Midbrain (tissue), 1 donor: ENCODE data around the gene LRMDA.

ENCODE experiments used
- DNase-seq: peaks from one replicate; lab custom pipeline; 2025; lab: John Stamatoyannopoulos, UW

Gene LRMDA

DNA sequence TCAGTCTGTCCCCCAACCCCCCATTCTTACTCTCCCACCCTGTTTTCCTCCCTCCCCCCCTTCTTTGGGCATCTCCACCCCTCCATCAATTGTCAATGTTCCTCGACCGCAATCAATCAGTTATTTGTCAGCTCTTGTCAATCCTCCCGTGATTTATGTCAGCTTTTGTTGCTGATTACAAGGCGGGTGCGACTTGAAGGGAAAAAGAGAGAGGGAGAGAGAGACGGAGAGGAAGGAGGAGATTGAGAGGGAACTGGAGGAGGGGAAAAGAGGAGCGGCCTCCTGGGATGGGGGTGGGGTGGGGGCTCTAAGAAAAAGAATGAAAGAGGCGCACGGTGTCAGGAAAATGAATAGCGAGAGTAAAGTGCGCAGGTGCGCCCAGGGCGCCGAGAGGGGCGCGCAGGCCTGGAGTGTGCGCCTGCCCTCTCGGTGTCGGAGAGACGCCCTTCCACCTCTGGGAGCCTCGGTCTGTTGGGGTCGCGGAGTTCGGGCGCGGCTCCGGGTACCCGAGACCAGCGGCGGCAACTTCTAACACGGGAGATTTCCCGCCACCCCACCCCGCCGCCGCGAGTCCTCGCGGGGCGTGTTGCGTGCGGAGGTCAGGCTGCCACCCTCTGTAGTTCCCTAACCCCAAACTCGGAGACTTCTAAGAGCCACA lies 28.8 kb upstream of the LRMDA start:
- peak; percentile 71 for DNase-seq

DNA sequence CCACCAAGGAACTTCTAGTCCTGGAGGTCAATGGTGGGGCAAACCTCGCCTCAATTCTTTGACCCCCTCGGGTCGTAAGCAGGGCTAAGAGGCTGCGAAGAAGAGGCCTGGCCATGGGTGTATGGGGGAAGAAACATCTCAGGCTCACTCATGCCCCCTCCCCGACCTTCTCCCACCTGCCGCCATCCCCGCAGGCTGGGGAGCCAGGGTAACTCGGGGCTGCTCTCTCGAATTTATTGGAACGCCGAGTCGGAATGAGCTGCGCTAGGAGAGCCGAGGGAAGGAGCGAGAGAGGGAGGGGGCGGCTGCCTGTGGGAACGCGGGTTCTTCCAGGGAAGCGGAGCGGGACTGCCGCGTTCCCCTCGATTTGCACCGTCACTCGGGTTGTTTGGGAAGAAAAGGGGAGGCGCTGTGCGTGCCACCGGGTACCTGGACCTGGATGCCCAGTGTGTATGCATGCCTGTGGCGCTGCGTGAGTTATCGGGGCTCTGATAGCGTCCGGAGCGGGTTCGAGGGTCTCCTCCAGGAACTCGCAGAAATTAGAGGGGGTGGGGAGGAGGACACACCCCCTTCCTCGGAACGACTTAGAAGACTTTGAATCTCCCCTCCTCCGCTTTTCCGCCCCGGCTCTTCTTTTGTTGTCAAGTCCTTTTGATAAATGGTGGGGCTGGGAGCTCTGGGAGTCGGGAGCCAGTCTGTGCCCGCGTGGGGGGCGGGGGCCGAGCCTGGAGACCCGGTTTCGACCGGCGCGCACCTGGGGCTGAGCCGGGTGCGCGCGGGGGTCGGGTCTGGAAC lies 28.1 kb upstream of the LRMDA start:
- DNase-seq, result peak; percentile 56

DNA sequence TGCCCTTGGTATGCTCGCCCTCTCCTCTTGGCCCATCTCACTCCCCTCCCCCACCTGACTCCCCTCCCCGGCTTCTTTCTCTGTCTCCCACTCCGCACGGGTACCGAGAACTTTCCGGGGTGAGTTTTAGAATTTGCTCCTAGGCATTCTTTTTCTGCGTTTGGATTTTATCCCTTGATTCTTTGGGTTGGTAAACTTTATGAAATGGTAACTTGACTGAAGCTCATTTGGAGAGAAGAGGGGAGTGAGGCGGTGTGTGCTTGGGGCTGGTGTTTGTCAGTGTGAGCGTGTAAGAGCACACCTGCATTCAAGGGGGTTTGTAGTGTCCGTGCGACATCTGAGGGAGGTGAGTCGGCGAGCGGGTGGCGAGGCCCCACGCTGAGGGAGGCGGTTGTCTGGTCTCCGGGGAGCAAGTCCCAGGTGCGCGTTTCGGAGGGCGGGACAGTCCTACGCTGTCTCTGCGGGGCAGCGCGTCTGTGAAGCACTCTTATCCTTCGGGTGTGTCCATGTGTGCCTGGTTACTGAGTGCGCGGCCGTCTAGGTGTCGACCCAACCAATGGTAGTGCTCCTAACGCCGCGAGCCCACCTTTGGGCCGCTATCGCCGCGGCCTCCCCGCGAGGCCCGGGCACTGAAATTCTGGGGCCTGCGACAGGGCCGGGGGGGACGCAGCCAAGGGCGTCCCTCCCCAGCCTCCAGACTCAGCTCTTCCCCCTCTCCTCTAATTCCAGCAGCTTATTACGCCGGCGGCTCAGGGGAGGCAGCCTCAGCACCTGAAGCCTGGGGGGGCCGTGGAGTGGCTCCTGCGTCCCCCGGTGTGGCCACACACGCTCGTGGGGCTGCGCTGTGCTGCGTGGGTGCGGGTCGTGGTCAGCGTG lies 27.2 kb upstream of the LRMDA start:
- no peak for DNase-seq

DNA sequence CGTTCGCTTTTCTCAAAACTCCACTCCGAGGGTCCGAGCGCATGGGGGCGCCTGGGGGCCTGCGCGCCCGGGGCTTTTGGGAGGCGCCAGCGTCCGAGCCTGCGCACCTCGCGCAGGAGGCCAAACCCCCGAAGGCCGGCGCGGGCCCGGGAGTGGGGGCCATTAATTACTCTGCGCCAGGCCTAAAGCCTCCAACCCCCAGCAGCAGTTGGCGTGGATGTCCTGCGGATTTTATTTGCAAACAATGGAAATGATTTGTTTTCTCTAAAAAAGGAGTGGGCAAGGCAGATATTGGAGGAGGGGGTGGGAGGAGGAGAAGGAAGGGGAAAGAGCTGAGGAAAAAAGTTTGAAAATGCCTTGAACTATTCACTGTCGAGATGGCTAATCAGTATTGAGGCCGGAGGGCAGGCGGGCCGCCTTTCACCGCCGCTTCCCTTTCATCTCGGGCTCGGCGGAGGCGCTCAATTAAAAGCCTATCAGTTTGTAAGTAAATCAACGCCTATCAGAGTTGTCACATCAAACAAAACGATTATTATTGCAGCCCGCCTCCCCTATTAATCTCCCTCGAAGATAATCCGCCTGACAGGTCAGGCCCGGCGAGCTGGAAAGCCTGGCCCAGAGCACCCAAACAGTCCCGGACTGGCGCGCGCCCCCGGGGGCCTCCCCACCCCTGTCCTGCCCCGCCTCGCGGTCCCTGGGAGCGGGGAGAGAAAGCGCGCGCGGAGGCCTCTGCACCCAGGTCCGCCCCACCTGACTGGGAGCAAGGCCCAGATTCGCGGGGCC lies 26.4 kb upstream of the LRMDA start:
- DNase-seq, result peak; percentile 9

DNA sequence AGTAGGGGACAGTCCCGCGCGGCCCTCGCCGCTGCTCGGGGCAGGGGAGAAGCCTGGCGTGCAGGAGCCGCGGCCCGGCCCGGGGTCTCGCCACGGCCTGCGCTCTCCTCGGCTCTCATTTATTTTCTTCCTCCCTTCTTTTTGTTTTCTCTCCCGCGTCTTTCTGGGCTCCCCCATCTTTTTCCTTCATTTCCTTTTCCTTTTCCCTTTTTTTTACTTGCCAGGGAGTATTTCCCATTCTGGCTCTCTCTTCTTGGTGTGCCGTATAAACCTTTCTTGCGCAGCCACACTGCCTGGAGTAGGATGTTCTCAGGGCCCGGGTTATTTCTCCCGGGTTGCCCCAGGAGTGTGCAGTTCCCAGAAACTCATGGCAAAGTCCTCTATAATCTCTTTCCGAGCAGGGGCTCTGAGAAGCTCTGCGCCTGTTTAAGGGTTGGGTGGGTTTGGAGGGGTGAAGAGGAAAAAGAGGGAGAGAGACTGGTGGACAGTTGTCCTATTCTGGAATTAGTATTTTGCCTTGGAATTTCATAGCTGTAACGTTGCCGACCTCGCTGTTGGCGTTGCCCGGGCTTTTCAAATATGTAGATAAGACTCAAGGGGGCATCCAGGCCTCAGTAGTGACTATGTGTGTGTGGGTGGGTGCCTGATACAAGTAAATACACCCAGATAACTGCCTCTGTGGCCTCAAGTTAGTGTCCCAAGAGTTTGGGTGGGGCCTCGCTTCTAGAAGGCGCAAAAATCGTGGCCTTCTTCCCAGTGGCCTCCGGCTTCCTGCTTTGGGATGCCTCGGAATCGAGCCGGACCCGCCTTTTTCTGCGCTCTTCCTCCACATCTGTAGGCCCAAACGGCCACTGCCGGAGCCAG lies 25.6 kb upstream of the LRMDA start:
- no peak for DNase-seq

DNA sequence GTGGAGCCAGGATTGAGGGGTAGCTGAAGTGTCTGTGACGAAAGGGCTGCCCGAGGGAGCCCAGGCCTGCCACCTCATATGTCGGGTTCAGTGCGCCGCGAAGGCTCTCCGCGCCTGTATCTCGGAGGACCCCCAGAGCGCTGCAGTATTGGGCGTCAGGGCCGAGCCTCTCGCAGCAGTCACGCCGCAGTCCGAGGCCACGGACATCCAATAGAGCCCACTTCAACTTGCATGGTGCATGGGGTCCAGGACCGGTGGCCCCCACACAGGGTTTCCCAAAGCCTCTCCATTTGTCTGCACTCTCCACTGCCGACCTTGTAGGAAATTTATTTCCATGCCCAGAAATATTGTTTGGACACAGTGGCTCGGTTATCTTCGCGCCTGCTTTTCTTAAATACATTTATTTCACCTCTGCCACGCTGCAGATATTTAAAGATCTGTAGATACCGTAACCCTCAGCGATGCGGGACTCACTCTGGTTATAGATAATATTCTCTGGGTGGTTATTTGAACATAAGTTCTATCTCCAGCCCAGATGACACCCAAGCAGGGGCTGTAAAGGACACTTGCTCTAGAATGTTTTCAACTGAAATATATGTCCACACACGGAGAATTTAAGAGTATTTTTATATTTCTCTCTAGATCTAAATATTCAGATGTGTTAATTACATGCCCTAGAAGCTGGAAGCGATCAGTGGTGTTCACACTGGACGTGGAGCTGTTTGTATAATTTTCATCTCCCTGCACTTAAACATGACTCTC lies 24.8 kb upstream of the LRMDA start:
- DNase-seq, result no peak

DNA sequence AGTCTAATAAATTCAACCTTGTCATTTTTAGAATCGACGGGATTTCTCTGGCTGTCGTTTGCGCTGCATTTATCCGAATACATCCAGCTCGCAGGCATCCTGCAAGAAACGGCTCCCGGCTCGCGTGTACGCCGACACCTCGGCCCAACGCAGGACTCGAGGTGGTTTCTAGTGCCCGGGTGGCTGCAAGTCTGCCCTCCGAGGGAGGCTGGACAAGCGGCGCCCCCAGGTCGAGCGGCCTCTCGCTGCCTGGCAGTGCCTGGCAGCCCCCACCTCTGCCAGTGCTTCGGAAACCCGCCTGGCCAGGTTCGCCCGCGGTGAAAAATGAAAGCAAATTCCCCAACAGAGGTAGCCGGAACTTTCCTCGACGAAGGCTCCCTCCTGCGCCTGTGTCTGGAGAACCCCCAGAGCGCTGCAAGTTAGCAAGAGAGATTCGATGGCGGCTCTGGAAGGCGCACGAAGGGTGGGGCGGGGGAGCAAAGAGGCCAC lies 24.2 kb upstream of the LRMDA start:
- no peak for DNase-seq

DNA sequence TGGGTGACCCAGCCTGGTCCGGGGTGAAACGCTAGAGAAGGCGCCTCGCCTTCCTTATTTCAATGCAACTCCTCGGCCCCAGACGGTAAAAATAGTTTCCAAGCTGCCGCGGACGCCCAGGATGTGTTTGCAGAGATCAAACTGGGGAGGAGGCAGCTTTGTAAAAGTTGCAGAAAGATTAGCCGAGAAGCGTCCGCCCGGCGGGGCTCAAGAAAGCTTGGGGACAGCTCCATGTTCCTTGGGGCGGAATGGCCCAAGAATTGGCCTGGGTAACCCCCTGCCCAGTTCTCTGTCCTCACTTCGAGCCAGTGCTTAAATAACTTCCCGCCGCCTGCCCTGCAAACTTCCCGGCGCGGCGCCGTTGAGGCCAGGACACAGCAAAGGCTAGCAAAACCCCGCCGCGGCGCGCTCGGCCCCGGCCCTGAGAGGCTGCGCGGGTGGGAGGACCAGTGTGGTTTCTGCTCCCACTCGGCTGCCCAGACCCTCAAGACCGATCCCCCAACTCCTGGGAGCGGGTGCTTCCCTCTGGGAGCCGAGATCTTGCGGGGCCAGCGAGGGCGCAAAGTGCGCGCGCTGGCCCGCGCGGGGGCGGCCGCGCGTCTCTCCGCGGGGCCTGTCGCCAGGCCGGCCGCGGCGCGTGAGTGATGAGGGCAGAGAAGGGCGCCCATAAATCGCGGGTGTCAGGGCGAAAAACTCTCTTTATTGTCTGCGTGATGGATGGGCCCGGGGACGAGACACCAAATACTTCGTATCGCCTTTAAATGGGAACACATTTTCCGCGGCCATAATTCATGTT lies 23.5 kb upstream of the LRMDA start:
- DNase-seq, result no peak

DNA sequence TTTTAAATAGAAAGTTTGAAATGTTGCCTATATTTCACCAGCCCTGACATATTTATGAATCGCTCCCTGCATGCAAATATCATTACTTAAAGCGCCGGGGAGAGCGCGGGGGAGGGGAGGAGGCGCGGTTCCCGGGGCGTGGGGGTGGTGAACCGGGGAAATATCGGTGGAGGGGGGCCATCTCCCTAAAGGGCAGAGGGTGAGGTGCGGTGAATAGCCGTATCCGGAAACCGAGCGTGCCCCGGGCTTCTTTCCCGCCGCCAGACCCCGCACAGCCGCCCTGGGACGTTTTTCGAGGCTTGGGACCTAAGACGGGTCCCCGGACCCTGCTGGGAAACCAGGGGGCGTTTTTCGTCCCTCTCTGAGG lies 22.9 kb upstream of the LRMDA start:
- no peak for DNase-seq

DNA sequence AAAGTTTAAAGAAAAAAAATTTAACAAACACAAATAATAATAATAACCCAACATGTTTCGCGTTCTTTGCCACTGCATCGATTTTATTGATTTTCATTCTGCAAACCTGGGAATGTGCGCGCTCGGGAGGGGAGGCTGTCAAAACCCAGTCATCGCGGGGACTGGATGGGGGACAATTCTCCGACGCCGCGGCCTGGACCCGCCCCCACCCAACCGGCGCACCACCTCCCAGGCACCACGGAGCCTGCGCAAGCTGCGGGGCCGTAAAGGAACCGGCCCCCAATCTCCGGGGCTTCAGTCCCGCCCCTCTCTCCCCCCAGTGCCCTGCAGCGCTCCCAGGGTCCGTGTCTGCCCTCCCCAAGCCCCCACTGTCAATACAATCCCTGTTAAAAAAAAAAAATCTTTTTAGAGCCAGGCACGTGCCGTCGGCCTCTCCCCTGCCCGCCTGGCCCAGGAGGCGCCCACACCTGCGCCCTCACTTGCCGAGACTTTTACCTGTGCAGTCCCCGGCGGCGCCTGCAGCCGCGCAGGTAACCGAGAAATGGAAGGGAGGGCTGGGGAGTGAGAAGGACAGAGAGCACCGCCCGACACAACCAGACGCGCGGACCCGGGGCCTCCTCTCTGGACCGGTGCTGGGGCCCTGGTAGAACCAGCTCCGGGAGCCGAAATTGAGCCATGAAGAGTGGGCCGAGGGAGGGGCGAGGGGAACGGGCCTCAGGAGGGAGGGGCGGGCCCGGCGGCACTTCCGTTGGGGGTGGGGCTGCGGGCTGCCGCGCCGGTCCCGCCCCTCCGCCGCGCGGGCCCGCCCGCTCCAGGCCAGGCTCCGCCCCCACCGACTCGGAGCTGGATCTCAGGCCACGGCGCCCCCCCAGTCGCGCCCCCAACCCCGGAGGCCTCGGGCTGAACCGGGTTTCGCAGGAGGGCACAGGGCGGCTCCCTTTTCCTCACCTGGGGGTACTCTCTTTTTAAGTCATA lies 22.2 kb upstream of the LRMDA start:
- DNase-seq, result peak; percentile 26

DNA sequence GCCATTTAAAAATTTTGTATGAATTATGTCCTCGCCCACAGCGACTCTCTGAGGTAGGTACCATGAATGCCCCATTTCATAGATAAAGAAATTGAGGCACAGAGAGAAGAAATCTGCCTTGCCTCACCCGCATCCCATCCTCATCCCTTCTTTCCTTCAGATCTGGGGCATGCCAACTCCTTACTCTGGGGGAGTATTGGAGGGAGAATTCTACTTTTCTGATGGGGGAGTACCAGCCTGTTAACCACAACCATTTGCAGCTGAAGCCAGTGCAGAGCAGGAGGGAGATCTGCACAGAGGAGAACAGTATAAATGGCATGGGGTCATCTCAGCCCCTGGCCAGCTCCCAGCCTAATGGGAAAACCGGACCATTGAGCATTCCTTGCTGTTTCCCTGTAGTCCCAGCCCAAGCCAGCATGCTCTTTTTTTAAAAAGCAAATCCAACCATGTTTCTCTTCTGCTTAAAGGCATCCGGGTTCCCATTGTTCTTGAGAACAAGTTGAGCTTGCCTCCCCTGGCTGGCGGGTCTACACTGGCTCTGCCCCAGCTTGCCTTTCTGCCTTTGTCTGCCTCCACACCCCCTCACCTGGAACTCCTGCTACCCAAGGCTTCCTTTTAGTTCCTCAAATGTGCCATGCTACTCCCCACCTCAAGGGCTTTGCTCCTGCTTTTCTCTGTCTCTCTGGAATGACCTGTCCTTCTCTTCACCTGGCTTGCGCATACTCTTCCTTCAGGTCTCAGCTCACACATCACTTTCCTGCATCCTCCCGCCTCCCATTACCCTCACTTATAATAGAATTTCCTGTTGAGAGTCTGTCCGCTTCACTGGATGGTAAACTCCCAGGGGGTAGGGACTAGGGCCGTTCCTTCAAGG lies 21.1 kb upstream of the LRMDA start:
- no peak for DNase-seq

DNA sequence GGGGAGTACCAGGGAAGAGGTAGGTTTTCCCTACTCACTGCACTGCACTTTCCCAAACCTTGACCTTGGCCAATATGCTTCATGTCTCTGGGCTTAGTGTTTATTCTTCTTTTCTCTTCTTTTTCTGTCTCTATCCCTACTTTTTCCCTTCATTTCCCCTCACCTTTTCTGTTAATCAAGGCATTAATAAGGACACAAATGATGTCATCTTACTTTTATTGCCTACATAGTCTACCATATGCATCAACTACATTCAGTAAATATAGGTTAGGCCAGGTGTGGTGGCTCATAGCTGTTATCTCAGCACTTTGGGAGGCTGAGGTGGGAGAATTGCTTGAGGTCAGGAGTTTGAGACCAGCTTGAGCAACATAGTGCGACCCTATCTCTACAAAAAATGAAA lies 16.9 kb upstream of the LRMDA start:
- DNase-seq, result no peak

DNA sequence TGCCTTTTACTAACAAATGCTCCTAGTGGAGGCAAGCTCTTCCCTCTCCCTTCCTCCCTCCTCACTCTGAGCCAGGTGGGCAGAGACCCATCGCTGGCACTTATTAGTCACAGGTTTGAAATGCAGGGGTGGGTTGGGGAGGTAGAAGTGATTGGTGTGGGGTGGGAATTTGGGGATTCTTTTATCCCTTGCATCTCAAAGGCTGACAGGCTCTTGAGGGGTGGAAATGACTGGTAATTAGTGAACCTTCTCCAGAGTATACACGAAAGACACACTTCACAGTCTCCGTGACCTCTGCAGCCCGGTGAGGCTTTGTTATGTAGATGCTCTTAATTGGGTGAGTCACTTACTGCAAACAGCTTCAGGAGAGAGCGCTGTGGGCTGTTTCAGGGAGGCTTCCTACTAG lies 13.9 kb upstream of the LRMDA start:
- no peak for DNase-seq

DNA sequence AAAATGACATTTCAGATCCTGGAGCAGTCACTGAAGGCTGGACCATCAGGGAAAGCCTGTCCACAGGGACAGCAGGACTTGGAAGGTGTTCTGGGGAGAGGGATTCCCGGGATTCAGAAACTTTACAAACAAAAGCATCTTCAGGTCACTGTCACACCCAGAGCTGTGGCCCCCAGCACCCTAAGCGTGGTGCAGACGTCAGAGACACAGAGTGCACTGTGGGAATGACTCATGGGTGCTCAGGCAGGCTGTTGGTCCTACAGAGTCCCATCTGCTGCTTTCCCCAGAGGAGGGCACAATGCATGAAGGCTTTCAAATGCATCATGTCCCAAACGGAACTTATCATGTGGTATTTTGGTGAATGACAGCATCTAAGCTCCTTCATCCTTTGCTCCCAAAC lies 13.1 kb upstream of the LRMDA start:
- DNase-seq, result no peak

DNA sequence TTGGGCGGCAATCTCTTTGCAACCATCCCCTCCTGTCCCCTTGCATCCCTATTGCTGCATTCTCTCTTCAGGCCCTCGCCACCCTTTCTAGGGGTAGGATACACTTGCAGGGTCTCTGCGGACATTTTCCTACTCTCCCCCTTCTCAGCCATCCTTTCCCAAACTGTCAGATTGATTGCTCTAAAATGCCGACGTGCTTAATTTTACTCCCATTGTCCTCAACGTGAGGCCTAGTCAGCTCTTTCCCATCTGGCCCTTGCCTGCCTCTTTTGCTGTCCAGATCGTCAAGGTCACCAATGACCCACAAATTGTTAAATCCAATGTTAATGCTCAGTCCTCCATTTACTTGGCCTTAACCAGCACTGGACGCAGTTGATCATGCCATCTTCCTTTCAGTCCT lies 12.7 kb upstream of the LRMDA start:
- no peak for DNase-seq

DNA sequence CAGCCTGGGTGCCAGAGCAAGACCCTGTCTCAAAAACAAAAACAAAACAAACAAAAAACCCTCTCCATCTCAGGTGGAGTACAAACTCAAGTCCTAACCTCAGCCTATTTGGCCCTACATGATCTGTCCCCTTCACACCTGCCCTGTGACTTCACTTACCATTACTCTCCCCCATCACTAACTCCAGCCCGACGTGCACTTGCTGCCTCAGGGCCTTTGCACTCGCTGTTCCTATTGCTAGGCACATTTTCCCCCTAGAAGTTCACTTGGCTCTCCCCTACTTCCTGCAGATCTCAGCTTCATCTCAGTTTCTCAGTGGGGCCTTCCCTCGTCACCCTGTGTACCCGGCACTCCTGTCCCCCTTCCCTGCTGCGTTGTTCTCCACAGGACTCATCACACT lies 8.5 kb upstream of the LRMDA start:
- no peak for DNase-seq

DNA sequence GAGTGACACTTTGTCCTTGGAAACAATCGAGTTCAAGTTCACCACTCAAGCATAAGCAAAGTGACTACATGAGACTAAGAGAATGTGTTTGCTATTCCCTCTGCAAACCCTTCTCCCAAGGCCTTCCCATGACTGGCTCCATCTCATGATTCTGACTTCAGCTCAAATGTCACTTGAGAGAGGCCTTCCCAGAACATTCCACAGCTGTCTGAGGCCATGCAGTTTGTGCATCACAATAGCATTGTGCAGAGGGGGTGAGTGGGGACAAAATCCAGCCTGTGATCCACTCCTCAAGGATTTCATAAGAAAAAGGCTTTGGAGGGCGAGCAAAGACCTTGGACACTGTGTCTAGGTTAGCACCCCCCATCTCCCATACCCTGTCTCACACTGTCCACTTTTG lies 6.9 kb upstream of the LRMDA start:
- DNase-seq, result no peak
